K562 (cell line): Measurements from ENCODE around the gene TNIK. TPM values are rescaled to one million over a fixed set of nuclear protein-coding genes. Genes with fewer than 3 reads are reported as not detected.

Experiments
- CHD7 ChIP-seq: fragments of 200-600 bp; sonication (generic); IDR thresholded peaks from one replicate; pipeline ENCODE4 v1.6.1; 2012; ENCODE audit warnings: mild to moderate bottlenecking, low read depth, low read length, inconsistent platforms
- HBP1 ChIP-seq: fragments of 450-650 bp; formaldehyde crosslinking; IDR thresholded peaks from 2 replicates; pipeline ENCODE4 v1.4.0; 2022; ENCODE audit warnings: missing genetic modification characterization
- ILK ChIP-seq: fragments of 450-650 bp; IDR thresholded peaks from 2 replicates; pipeline ENCODE4 v1.6.1; 2016; ENCODE audit warnings: missing genetic modification characterization, low read depth, mild to moderate bottlenecking, missing compliant biosample characterization, moderate library complexity, borderline replicate concordance
- IRF2 ChIP-seq: sonication (generic); formaldehyde crosslinking; IDR thresholded peaks from 2 replicates; pipeline ENCODE4 v1.8.1; 2022; ENCODE audit warnings: mild to moderate bottlenecking, missing genetic modification reagents
- PHB2 ChIP-seq: fragments of 450-650 bp; IDR thresholded peaks from 2 replicates; pipeline ENCODE4 v1.6.1; 2017; ENCODE audit warnings: low read depth
- PHF20 ChIP-seq: fragments of 450-650 bp; IDR thresholded peaks from 2 replicates; pipeline ENCODE4 v1.6.1; 2018; ENCODE audit not compliant: partially characterized antibody
- PTTG1 ChIP-seq: fragments of 450-650 bp; IDR thresholded peaks from 2 replicates; pipeline ENCODE4 v1.6.1; 2016; ENCODE audit warnings: low read depth, mild to moderate bottlenecking, missing genetic modification characterization, missing compliant biosample characterization
- RBM15 ChIP-seq: fragments of 200-400 bp; formaldehyde crosslinking; IDR thresholded peaks from 2 replicates; pipeline ENCODE4 v1.6.1; 2018; ENCODE audit warnings: mild to moderate bottlenecking, low read length, moderate library complexity; ENCODE audit not compliant: insufficient read depth
- TFAP4 ChIP-seq: sonication (generic); formaldehyde crosslinking; IDR thresholded peaks from 2 replicates; pipeline ENCODE4 v1.8.0; 2022; ENCODE audit warnings: missing genetic modification reagents, mild to moderate bottlenecking, moderate library complexity, borderline replicate concordance
- ZNF655 ChIP-seq: fragments of 250-450 bp; sonication (Bioruptor Pico); IDR thresholded peaks from 2 replicates; pipeline ENCODE4 v1.5.0; 2021
- polyA plus RNA-seq, 8 experiments: library from polyadenylated mRNA; depleted of rRNA in 4 of 8; stranded (reverse) in 5 of 8; unstranded in 3 of 8; fragments of >200 nt; fragmentation: Nextera tagmentation in 2 of 8; fragmentation: Illumina TruSeq in 1 of 8; extraction: Ambion mirVana in 2 of 8; extraction: Trizol in 1 of 8; gene quantifications; 2 replicates each; pipeline versions ENCODE4 v1.2.1 to v1.2.3, GENCODE V29; 2011 to 2014; ENCODE audit warnings: inconsistent platforms in 1 of 8, missing spikeins in 1 of 8
- total RNA-seq, 7 experiments: library from RNA; depleted of rRNA in 6 of 7; stranded (reverse); fragments of >200 nt in 6 of 7; fragmentation: Illumina TruSeq in 2 of 7; extraction: Trizol in 2 of 7; gene quantifications; 2 replicates each; pipeline versions ENCODE4 v1.2.1 to v1.2.3, GENCODE V29; 2011 to 2021; ENCODE audit warnings: low replicate concordance in 1 of 7
- TF ChIP-seq, protein P1 (sequence below): sonication (generic); formaldehyde crosslinking; IDR thresholded peaks from 2 replicates; pipeline ENCODE4 v1.8.1; 2023; ENCODE audit warnings: mild to moderate bottlenecking, missing genetic modification reagents

The TNIK gene
- total and polyA plus RNA-seq, 9 of the 15 experiments (the other 6 are each of a cell fraction or from before 2014, with no cell fraction given) = 6.6 to 39.0 (median 24.7) TPM

DNA sequence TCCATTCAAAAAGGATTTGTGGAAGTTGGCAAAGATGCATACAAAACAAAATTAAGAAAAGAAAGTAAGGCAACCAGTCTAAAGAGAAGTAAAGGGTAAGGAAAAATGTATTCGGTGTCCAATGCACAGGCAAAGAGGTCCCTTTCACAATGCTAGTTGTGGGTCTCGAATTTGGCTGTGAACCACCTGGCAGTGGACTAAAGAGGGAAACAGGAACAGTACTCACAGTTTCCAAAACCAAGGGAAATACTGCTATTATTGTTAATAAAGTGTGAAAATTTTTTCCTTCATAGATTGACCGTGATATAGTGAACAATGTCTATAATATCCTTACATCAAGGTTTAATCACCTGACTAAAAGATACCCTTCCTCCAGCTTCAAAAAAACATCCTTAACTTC lies 57.9 kb downstream of the TNIK start (continued):
- TF ChIP-seq CHD7 (no peak), HBP1 (CRISPR knock-in tag) (no peak), RBM15 (no peak), PHB2 (no peak), PTTG1 (tag) (no peak), TFAP4 (no peak), IRF2 (CRISPR knock-in tag) (no peak), ILK (tag) (no peak), ZNF655 (CRISPR knock-in tag) (no peak), PHF20 (no peak)
- TF ChIP-seq, protein P1, sequence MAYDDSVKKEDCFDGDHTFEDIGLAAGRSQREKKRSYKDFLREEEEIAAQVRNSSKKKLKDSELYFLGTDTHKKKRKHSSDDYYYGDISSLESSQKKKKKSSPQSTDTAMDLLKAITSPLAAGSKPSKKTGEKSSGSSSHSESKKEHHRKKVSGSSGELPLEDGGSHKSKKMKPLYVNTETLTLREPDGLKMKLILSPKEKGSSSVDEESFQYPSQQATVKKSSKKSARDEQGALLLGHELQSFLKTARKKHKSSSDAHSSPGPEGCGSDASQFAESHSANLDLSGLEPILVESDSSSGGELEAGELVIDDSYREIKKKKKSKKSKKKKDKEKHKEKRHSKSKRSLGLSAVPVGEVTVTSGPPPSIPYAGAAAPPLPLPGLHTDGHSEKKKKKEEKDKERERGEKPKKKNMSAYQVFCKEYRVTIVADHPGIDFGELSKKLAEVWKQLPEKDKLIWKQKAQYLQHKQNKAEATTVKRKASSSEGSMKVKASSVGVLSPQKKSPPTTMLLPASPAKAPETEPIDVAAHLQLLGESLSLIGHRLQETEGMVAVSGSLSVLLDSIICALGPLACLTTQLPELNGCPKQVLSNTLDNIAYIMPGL = no peak
